ENCODE measurements around the gene AP2B1. TPM values are rescaled to one million over a fixed set of nuclear protein-coding genes. Genes with fewer than 3 reads are reported as not detected.

The AP2B1 gene
- polyA plus RNA-seq, 3 donors = 124 to 141 (median 126) TPM

DNA sequence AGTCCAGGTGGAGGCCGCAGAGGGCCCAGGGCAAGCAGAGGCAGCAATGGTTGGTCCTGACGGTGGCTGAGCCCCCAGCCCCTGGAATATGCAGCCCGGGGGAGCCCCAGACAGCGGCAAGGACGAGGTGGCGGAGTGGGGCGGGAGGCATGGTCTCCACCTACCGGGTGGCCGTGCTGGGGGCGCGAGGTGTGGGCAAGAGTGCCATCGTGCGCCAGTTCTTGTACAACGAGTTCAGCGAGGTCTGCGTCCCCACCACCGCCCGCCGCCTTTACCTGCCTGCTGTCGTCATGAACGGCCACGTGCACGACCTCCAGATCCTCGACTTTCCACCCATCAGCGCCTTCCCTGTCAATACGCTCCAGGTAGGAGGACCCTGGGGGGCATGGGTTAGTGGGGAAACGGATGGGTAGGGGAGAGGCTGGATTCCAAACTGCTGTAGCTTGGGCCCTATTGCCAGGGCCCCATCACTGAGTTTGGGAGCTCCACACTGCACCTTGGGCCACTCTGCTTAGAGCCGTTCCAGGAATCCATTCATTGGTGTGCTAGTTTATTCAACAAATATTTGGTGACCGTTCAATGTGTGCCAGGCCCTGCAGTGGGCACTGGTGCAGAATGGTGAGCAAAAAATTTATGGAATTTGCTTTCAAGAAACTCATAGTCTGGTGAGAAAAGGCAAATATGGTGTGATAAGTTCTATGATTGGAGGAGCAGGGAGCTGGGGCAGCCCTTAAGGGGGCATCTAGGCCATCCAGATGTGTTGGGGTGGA is 148.1 kb downstream of the AP2B1 start:
- no peak for DNase-seq (ENCODE audit: extremely low read depth in 1 of 11, low read depth in 9 of 11, low spot score in 4 of 11)

DNA sequence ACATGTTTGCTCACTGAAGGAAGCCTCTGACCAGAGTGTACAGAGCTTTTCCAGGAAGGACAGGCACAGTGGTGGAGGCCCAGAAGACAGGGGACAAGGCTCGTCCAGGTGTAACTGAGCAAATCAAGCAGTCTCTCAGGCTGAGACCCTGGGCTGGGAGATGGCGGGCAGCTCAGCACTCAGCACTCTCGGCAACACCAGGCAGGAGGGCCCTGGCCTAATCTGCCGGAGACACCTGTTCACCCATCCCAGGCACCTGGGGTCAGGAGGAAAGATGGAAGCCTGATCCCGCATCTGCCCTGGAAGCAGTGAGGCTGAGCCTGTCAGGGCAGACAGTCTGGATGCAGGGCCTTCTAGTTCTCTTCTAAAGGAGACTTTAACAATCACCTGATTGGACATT is 149.1 kb downstream of the AP2B1 start:
- no peak for DNase-seq (ENCODE audit: extremely low read depth in 1 of 11, low read depth in 9 of 11, low spot score in 4 of 11)

GRCh38 chr17:35738519-35739133 is 151.5 kb downstream of the AP2B1 start:
- DNase-seq (ENCODE audit: extremely low read depth in 1 of 11, low read depth in 9 of 11, low spot score in 4 of 11) = no peak

DNA sequence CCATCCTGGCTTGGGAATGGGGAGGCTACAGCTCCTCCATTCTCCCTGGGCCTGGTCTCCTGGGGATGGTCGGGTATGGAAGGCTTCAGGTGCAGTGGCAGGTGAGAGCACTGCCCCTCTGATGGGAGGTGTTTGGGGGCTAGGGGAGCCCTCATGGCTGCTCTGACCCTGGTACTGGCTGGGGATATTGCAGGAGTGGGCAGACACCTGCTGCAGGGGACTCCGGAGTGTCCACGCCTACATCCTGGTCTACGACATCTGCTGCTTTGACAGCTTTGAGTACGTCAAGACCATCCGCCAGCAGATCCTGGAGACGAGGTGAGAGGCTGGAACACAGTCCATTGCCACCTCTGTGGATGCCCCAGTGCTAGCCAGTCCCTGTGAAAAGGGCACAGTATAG is 153.1 kb downstream of the AP2B1 start:
- no peak for DNase-seq (ENCODE audit: extremely low read depth in 1 of 11, low read depth in 9 of 11, low spot score in 4 of 11)

DNA sequence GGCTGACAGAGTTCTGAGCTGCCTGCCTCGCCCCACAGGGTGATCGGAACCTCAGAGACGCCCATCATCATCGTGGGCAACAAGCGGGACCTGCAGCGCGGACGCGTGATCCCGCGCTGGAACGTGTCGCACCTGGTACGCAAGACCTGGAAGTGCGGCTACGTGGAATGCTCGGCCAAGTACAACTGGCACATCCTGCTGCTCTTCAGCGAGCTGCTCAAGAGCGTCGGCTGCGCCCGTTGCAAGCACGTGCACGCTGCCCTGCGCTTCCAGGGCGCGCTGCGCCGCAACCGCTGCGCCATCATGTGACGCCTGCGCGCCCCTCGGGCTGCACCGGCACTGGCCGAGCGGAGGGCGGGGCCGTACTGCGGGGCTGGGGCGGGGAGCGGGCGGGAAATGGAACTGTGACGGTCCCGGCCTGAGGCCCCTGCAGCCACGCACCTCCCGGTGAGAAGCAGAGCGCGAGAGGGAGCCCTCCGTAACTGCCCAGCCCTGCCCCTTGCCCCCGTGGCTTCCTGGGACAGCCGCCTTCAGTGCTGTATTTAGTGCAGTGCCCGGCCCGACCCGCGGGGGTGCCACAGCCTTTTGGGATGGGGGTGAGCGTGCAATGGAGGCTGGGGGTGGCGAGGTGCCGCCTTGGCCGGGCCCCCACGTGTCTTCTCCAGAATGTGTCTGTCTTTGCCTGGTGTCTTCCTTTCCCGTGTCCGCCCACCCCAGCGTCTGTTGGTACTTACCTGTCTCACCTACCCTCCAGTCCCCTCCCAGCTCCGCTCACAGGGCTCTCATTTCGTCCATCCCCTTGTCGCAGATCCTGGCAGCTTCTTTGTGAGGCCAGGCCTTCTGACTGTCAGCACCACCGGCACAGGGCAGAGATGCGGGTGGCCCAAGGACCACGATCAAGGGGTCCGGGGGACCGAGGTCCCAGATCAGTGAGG is 154.1 kb downstream of the AP2B1 start:
- no peak for DNase-seq (ENCODE audit: extremely low read depth in 1 of 11, low read depth in 9 of 11, low spot score in 4 of 11)

DNA sequence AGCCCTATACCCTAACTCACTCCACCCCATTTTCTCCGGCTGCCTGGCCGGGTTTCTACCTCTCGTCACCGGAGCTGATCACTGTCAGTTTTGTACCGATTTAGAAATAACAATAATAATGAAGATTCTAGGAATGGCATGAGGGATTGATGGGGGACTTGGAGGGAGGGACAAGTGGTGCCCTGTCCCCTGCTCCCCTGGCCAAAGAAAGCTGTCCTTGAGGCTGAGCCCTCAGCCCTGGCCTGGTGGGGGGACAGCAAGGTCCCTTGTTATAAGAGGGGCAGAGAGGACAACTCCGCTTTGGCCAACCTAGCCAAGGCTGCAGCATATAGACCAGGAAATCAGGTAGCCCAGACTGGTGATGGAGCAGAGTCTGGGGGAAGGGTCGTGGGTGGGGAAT is 155.4 kb downstream of the AP2B1 start:
- no peak for DNase-seq (ENCODE audit: extremely low read depth in 1 of 11, low read depth in 9 of 11, low spot score in 4 of 11)

DNA sequence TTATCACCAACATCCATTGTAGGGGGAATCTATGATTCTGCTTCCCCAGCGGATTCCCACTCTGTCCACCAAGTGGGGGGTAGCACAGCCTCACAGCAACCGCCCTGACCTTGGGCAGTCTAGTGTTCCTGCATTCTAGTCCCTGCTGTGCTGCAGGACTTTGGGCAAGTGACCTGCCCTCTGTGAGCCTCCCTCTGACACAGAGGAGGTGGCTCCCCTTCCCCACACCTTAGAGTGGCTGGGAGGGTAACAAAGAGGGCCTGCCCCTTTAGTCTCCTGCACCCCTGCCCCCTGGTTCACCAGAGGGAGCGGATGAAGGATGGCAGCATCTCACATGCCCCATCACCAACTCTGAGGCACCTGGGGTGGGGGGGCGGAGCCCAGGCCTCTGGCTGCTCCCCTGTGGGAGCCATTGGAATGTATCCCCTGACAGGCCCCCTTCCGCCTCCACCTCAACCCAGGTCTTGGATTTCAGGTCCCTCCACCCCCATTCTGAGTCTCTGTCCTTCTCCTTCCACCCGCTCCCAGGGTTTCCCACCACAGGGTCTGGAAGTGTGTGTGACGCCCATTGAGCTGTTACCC is 155.9 kb downstream of the AP2B1 start:
- DNase-seq (ENCODE audit: extremely low read depth in 1 of 11, low read depth in 9 of 11, low spot score in 4 of 11) = no peak

- DNase-seq (ENCODE audit: extremely low read depth in 1 of 11, low read depth in 9 of 11, low spot score in 4 of 11) = peak in 1 of 11 donors; percentile 44
Measured at GRCh38 chr17:35743626-35744328, 156.7 kb downstream of the AP2B1 start.

DNA sequence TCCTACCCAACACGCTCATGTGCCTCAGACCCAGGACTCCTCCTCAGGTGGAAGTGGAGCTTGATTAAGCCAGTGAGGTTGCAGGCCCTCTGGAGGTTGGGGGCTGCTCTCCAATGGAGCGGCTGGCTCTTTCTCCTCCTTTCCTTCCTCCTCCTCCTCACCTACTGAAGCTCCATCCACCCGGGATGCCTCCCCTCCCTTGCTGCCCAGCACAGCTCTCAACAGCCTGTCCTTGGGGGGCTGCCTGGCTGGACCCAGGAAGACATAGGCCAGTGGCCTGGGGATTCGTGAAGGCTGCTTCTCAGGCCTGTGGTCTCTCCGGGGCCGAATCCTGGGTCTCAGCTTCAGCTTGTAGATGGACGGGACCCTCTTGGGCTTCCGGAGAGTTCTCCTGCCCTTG is 157.7 kb downstream of the AP2B1 start:
- DNase-seq (ENCODE audit: extremely low read depth in 1 of 11, low read depth in 9 of 11, low spot score in 4 of 11) = no peak

DNA sequence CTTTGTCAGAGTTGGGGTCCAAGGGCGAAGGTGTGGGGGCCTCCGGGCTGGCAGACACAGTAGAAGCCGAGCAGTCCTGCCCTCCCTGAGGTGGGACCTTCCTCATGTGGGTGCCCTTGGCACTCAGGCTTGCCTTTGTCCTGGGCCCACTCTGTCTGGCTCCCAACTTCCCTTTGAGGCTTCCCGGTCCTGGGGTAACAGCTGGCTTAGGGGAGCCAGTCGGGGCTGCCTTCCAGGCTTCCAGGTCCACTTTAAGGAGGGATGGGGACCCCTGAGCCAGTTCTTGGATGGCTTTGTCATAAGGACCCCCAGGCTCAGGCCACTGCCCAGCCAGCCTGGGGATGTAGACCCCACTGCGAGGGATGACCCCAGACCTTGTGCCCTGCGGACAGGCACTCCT is 158.1 kb downstream of the AP2B1 start:
- DNase-seq (ENCODE audit: extremely low read depth in 1 of 11, low read depth in 9 of 11, low spot score in 4 of 11) = no peak

DNA sequence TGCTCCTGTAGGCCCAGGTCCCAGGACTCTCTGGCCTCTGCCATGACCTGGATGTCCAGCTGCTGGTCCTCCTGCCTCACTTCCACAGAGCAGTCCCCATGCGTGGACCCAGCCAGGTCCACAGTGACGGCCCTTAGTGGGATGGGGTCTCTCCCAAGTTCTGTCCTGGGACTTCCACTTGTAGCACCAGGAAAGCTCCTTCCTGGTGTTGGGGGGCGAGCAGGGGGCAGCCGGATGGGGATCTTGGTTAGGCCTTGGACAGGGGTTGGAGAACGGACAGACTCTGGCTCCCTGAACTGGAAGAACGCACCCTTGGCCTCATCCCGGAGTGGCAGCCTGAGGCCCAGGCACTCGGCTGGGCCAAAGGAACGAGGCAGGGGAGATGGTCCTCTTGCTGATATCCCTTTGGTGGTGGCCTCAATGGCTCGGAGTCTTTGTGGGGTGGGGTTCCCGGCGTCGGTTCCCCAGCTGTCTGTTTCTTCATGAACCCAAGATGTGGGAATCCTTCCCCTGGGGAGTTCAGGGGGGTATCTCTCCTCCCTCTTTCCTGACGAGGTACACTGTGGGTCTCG is 158.7 kb downstream of the AP2B1 start:
- no peak for DNase-seq (ENCODE audit: extremely low read depth in 1 of 11, low read depth in 9 of 11, low spot score in 4 of 11)

- DNase-seq (ENCODE audit: extremely low read depth in 1 of 11, low read depth in 9 of 11, low spot score in 4 of 11) = peak in 9 of 11 donors; percentile 52 to 75 (median 66)
Measured at GRCh38 chr17:35747540-35748017, 160.5 kb downstream of the AP2B1 start.

DNA sequence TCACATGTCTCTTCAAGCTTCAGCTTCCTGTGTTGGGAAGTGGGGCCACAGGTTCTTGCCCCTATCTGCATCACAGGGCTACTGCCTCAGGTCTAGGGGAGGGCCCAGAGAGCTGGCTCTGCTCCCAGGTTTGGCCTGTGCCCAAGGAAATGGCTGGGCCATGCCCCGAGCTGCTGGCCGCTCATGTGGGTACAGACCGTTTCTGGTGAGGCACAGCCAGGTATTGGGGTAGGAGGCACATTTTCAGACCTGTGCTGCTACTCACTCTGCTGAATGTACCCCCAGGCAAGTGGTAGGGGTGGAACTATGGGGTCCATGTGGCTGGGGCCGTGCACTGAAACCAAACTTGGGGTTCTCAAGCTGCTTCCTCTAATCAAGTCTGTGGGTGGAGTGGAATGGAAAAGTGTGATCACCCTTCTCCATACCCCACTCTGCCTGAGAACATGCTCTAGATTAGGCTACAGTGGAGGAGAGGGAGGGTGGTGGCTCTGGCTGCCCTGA is 161.3 kb downstream of the AP2B1 start:
- DNase-seq (ENCODE audit: extremely low read depth in 1 of 11, low read depth in 9 of 11, low spot score in 4 of 11) = no peak

- no peak for DNase-seq (ENCODE audit: extremely low read depth in 1 of 11, low read depth in 9 of 11, low spot score in 4 of 11)
Measured at GRCh38 chr17:35748979-35749378, 161.9 kb downstream of the AP2B1 start.

GRCh38 chr17:35749560-35750412 is 162.7 kb downstream of the AP2B1 start:
- DNase-seq (ENCODE audit: extremely low read depth in 1 of 11, low read depth in 9 of 11, low spot score in 4 of 11) = no peak

DNA sequence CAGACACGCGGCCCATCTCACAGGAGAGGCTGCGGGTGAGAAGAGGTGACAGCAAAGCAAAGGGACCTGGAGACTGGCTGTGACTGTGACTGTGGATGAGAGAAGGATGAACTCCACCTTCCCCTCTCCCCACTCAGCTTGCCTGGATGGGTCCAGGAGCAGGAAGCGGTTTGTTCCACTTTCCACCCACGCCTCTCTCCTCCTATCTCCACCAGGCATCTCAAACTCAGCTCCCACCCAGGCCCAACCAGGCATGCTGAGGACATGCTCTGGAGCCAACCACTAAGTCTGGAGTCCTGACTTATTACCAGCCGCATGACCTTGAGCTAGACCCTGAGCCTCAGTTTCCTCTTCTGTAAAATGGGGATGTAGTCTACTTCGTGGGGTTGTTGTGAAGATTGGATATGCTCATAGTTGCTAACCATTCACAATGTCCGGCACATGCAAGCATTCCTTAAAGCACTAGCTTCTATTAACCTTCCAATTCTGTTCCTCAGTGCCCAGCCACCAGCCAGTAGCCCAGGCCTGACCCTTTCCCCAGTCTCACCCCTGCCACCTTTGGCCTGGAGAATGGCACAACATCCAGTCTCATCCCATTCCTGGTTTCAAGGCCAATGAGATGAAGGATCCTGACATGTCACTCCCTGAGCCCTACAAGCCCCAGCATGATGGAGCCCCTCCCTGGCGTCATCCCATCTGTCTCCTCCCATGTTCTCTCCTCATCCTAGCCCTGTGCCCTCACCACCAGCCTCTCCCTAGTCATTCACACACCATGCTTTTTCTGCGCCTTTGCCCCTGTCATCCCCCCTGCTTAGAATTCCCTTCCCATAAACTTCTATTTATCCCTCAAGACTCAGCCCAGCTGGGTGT is 163.6 kb downstream of the AP2B1 start:
- DNase-seq (ENCODE audit: extremely low read depth in 1 of 11, low read depth in 9 of 11, low spot score in 4 of 11) = no peak
